Measurements from ENCODE around the gene UBQLN3. TPM values are rescaled to one million over a fixed set of nuclear protein-coding genes. Genes with fewer than 3 reads are reported as not detected.

UBQLN3 gene
- total and polyA plus RNA-seq, 10 of the 15 experiments (the other 5 are each of a cell fraction or from before 2014, with no cell fraction given): not detected

- TF ChIP-seq MAX (IDR thresholded peaks at IDR 0.05; ENCODE audit: low read depth, low read length) (no peak), KDM1A (IDR thresholded peaks at IDR 0.05; ENCODE audit: borderline replicate concordance) (no peak), MEF2B (IDR thresholded peaks at IDR 0.05; ENCODE audit: partially characterized antibody, poor library complexity, severe bottlenecking) (no peak), PRDM15 (CRISPR knock-in tag; IDR thresholded peaks at IDR 0.05) (no peak)
These were observed 1.8 kb downstream of the UBQLN3 start (continued) for GRCh38 chr11:5507933-5508305.

GRCh38 chr11:5507177-5507932, 2.4 kb downstream of the UBQLN3 start:
- in situ Hi-C loops (cut with MboI): no loop called here
- POLR2A ChIA-PET: no interaction called here
- BruUV-seq (replicated peaks): no TSS peak
- Histone ChIP-seq H3K27ac (ENCODE audit: control insufficient read depth, insufficient read depth) (no peak overlapping the region), H3K36me3 (ENCODE audit: control insufficient read depth in 2 of 2, insufficient read depth in 2 of 2, low read length in 1 of 2) (no peaks in the 10 kb centered on the region), H3K4me2 (ENCODE audit: control insufficient read depth, insufficient read depth) (no peak overlapping the region), H3K9me3 (replicated peaks; ENCODE audit: control insufficient read depth, insufficient read depth, low read length) (no peaks in the 10 kb centered on the region), H3K4me1 (ENCODE audit: control insufficient read depth, insufficient read depth, low read length) (no peaks in the 10 kb centered on the region), H2AFZ (ENCODE audit: control insufficient read depth, low read depth, low read length) (no peak overlapping the region), H3K27me3 (replicated peaks in 1 of 2; ENCODE audit: control insufficient read depth in 2 of 2, insufficient read depth in 2 of 2, low read length in 1 of 2) (no peaks in the 10 kb centered on the region; a peak in 1 of 4 replicates), H3K79me2 (ENCODE audit: control insufficient read depth, insufficient read depth, low read length) (no peaks in the 10 kb centered on the region), H3K4me3 (no peak overlapping the region), H3K9ac (ENCODE audit: control insufficient read depth, insufficient read depth, low read length) (no peak overlapping the region), H4K20me1 (ENCODE audit: control insufficient read depth, insufficient read depth) (no peaks in the 10 kb centered on the region)
- FAIRE-seq: no peak
- ATAC-seq: no peak
- RAD21 ChIA-PET (ENCODE audit: unreplicated experiment): no interaction called here
- WGBS (ENCODE audit: insufficient coverage, insufficient replicate concordance, low lambda C conversion rate, missing lambda C conversion rate): 17% methylated on average over 9 of the region's 9 CpGs
- CTCF ChIA-PET: interaction anchor here (0.5 to 1.5 kb wide), 3 partner anchors 31 to 195 kb away, joined by 3 to 7 read pairs (median 3); no protein-coding TSS in a partner anchor
- intact Hi-C loops (cut with micrococcal nuclease; ENCODE audit: unreplicated experiment): no loop called here
- no peak for DNase-seq (ENCODE audit: low read depth, low spot score)
- SMC1A ChIA-PET (ENCODE audit: uncharacterized antibody, unreplicated experiment): interaction anchor here (1.9 kb wide), 1 partner anchor 21 kb away, joined by 4 read pairs; no protein-coding TSS in a partner anchor
- TF ChIP-seq ZNF592 (IDR thresholded peaks at IDR 0.05): no peak
- no peak for TF ChIP-seq PAX8 (IDR thresholded peaks at IDR 0.05)
- no peak for TF ChIP-seq TAF1 (IDR thresholded peaks at IDR 0.05; ENCODE audit: borderline replicate concordance, low read depth, low read length)
- no peak for TF ChIP-seq MXI1 (IDR thresholded peaks at IDR 0.05; ENCODE audit: low read depth, low read length)
- TF ChIP-seq KLF5 (IDR thresholded peaks at IDR 0.05; ENCODE audit: partially characterized antibody): no peak
- TF ChIP-seq ZNF274 (IDR thresholded peaks at IDR 0.05; ENCODE audit: insufficient read depth, insufficient read length): no peak
- TF ChIP-seq SKIL (IDR thresholded peaks at IDR 0.05; ENCODE audit: low read depth, poor library complexity, severe bottlenecking): no peak
